GM19463 (cell line): Measurements from ENCODE around the gene JAG2.

Source experiments
- ATAC-seq: cut with Tn5 transposase; IDR thresholded peaks from one replicate; pipeline ENCODE4 v1.9.1; 2021; ENCODE audit warnings: mild to moderate bottlenecking, moderate library complexity; ENCODE audit not compliant: unreplicated experiment

The JAG2 gene

DNA sequence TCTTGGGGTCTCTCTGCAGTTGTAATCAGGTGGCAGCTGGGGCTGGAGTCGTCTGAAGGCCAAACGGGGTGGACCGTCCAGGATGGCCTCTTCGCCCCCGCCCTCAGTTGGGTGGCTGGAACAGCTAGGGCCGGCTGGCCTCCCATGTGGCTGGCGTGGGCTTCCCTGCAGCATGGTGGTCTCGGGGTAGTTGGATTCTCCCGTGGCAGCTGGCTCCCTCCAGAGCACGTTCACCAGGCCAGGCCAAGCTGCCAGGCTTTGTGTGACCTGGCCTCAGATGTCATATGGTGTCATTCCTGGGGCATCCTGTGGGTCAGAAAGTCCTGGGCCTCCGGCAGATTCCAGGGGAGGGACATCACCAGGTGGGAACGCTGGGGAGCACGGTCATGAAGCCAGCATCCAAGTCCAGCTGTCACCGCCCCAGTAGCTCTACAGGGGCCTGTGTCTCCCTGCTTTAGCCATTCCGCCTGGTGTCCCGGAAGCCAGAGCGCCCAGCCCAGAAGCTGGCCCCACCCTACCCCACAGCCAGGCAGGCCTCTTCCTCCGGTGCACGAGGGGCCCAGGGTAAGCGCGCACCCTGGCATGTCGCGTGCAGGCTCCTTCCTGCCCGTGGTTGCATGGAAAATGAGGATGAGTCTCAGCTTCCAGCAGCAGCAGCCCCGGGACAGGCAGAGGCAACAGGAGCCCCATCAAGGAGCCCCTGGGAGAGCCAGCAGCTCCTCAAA, 13.9 kb upstream of the JAG2 start:
- ATAC-seq: no peak

DNA sequence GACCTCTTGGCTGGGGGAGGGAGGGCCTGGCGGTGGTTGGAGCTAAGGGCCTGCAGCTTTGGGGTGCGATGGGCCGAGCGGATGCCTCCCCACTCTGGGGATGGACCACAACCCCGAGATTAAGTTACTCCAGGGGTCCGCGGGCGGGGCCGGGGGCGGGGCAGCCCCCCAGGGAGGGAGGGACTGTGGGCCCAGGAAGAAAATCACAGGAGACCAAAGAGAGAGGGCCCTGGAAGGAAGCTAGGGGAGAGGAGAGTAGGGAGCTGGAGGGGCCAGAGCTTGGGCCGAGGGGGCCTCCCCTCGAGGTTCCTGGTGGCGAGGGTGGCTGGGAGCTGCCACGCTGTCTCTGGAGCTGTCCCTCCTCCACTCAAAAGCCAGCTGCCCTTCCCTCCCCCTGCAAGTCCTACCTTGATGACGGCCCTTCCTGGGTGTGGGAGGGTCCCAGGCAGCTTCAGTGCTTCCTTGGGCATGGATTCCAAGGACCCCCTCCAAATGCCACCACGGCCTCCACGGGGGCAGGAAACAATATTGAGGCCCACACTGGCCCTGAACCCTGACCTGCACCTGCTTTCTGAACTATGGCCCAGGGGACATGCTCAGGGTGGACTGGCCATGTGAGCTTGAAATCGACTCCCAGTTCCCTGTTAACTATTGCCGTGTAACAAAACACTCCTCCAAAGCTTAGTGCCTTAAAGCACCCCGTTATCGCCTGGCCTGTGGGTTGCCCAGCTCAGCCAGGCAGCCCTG, 13.1 kb upstream of the JAG2 start:
- ATAC-seq: no peak

DNA sequence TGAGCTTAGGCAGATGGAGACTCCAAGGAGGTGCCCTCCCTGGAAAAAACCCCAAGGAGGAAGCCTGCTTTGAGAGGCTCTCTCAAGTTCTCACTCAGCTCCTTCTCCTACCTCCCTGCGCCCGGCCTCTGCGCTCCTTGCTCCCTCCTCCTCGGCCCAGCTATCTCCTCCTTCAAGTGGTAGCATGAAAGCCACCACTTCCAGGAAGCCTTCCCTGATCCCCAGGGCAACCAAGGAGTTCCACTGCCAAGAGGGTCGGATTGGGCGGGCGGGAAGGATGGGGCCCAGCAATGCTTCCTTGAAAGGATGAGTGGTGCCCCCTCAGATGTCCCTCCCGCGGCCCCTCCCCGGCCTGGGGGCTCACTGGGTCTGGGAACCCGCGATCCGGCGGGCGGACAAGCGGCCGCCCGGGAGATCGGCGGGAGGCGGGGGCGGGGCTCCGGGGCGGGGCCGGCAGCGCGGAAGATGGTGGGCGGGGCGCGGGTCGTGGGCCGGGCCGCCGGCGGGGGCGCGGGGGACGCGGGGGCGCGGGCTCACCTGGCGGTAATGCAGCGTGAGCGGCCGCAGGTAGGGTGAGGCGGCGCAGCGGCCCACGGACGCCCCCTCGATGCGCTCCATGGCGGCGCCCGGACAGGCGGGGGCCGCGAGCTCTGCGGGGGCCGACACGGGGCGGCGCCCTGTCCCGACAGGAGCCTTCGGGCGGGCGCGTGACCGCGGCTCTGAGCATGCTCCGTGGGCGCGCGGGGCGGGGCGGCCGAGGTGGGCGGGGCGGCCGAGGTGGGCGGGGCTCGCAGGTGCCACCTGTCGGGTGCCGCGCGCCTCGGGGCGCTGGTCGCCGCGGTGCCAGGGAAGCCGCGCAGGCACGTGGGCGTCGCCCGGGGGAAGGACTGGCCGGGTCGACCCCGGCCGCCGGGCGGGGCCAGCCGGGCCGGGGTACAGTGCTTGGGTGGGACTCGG, 12.3 kb upstream of the JAG2 start, which contains the start of gene NUDT14:
TSS of gene NUDT14 (minus strand) at position 721 of the 957 bp plus-strand sequence. CDS start at position 618, 103 bp downstream.
- ATAC-seq: no peak

DNA sequence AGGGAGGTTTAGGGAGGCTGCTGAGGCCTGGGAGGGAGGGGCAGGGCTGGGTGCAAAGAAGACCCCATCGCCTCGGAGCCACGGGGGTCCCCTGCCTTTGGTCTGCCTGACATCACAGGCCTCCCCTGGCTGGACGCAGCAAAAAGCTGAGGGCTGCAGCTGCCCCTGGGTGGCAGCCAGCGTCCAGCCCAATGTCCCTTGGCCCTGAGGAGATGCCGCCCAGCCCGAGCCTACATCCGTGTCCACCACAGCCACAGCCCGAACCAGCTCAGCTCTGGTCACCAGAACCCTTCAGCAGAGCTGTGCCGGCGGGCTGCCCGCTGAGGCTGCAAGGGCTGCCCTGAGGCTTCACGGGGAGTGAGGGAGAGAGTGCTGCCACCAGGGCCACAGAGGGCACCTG, 10.6 kb upstream of the JAG2 start:
- ATAC-seq: no peak

DNA sequence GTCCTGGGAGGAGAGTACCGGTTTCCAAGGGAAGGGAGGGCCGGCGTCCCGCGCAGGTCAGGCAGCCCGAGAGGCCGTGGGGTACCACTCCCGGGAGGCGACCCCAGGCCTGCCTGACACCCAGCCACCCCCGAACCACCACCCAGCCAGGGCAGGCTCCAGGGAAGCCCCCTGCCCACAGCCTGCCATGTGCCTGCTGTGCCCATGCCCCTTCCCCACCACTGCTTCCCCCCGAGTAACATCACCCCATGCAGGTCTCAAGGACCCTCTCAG, 10.2 kb upstream of the JAG2 start:
- no peak for ATAC-seq

DNA sequence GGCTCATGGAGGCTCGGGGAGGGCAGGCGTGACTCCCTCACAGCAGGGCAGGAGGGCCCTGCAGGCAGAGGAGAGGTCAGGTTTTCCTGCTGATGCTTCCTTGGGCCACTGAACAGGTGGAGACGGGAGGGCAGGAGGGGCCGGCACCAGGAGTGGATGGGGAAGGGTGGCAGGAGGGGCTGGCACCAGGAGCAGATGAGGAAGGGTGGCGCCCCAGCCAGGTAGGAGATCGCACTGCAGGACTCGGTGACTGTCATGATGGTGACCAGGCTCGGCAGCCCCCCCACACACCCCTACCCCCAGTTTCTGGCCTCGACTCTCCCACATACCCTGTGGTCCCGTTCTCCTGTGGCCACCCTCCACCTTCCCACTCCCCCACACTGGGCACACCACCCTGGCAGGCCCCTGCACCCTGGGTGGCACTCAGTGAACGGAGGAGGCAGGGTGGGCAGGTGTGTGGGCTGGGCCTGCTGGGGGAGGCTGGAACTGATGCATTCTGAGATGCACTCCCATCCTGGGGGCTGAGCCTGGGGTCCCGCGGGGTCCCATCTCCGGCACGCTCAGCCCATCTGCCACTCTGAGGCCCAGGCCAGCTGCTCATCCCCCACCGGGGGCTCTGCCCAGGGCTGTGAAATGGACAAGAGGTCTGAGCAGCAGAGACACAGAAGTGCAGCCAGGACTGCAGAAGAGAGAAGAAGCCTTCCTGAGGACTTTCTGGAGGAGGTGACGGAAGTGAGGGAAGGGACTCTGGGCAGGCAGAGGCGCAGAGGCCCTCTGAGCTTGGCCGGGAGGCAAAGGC, 9.7 kb upstream of the JAG2 start:
- no peak for ATAC-seq

DNA sequence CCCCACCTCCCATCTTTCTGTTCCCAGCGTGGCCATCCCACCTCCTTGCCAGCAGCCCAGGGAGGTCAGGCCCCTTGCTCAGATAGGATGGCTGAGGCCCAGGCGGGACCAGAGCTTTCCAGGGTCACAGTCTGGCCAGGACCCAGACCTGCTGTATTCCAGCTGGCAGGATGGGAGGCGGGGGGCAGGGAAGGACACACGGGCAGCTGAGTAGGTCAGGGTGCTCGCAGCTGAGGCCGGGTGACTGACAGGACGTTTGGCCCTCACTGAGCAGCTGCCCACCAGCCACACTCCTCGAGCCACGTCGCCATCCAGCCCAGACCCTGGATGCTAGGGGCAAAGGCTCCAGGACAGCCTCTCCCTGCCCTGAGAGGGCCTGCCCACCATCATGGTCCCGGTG, 8.5 kb upstream of the JAG2 start:
- ATAC-seq: no peak

DNA sequence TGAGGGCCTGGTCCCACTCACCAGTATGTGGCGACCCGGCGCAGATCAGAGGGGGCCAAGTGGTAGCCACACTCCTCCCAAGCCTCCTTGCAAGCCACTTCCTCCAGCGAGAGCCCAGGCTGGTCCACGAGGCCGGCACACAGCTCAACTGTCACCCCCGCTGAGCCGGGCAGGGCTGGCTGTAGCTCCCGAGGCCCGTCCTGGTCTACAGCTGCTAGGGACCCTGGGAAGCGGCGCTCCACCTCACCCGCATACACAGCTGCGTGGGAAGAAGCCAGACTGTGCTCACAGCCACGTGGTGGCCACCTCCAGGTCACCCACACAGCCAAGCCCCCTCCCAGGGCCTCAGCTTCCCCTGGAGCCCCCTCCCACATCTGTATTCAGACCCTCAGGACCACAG, 7.9 kb upstream of the JAG2 start:
- no peak for ATAC-seq

DNA sequence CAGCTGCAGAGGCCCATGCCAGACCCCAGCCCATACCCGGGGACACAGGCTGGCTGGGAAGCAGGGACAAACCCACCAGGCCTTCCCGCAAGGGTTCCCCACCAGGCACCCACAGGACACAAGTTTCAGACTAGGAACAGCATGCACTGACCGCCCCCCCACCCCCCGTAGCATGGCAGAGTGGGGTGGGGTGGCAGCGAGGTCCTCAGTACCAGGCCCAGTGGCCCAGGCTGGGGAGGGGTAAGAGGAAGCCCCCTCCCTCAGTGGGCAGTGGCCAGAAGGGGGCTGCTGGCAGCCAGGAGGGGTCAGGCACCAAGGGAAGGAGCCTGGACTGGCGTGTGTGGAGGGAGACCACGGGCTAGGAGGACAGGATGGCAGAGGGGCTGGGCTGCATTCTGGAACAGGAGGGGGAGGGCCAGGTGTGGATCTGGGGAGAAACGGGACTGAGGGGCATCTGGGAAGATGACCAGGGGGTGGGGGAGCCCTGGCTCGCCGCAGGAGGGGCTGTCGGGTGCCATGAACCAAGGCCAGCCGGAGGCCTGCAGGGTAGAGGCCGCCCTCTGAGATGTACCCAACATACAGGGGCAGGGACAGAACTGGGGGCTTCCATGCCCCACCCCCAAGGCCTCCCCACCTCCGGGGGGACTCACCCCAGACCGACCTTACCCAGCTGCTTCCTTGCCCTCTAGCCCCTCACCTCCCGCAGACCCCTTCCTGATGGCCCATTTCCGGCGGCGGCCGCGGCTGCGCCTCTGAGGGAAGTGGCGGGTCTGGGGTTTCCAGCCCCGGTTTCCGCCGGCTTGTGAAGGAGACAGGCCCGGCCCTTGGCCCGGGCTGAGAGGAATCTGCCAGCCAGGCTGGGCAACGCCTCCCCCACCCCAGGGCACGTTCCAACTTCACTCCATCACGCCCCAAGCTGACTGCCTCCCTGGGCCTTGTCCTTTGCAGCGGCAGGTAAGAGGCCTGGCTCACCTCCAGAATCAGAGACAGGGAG, 5.6 kb upstream of the JAG2 start:
- no peak for ATAC-seq

DNA sequence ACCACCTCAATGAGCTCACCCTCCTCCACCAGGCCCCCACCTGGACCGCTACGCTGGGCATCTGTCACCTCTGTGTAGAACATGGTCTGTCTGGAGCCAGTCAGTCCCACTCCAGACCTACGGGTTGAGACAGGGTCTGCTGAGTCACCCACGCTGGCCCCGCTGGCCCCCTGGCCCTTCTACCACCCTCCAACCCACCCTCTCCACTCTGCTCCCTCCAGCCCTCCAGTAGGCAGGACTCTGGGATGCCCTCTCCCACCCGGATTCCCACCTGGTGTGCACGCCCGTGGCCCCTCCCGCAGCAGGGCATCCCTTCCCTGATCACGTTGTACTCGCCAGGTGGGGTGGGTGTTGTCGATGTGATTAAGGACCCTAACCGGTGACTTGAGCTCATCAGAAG, 4.6 kb upstream of the JAG2 start:
- ATAC-seq: no peak

DNA sequence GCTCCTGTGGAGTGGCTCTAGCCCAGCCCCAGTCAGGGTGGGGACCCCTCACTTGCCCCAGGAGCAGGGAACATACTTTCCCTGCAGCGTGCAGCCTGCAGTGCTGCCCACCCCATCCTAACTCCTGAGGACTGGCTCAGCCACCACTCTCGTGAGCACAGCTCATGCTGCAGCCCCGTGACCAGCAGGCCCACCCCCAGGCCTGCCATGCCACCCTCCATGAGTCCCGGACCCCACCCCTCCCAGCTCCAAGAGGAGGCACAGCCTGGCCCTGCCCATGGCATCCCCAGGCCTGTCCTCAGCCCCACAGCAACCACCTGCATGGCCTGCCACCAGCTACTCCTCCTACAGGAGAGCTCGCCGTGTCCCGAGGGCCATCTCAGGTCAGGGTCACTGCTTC, 3.9 kb upstream of the JAG2 start:
- no peak for ATAC-seq

DNA sequence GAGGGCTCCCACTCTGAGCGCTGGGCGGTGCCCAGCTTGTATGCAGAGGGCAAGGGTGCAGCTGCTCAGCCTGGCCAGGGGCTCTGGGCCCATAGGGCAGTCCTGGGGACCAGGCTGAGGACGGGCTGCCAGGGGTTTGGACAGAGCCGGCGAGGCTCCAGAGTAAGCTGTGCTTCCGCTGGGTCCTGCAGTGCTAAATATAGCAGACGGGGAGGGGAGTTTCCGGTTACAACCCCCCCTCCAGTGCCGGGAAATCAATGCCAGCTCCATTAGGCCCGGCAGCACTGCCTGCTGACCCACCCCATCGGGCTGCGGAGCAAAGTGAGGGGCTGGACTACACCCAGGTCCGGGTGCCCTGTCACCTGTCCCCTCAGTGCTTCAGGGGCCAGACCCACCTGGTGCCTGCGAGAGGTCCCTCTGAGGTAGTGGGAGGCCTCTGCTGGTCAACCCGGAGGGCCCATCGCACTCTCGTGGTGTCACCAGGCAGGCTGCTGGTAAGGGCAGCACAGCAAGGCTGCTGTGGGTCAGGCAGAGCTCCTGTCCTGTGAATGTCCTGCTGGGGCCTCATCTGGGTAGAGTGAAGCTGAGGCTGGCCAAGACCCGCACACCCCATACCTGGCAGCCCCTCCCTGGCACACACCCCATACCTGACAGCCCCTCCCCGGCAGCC, 2.6 kb upstream of the JAG2 start:
- no peak for ATAC-seq

DNA sequence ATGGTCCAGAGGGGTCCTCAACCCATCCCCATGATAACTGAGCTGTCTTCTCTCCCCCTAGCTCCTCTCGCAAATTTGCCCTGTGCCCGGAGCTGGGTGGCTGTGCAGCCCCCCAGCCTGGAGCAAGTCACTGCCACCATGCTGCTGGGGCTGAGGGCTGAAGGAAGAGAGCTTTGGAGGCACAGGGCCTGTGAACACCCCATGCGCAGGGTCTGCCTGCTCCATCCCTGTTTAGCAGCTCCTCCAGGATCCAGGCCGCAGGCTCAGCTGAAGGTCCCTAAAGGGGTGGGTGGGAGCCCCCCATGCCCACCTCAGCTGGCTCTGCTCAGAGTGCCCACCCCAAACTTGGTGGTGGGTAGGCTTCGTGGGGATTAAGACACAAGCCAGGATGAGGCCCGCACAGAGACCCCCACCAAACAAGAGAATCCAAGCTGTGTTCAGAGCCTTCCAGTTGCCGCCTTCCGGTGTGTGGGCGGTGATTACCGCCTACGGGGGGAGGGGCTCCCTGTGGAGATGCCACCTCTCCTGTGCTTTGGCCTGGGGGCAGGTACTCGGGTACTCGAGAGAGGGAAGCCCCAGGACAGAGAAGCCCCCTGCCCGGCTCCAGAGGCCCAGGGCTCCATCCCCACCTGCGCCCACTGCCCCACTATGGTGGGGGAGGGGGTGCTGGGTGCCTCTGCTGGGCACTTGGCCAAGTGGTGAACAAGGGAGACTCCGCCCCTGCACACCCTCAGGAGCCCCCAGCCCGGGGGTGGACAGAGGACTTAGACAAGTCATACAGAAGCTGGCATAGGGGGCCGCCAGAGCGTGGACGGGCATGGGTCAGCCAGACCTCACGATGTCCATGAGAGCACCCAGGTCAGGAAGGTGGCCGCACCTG, 1.4 kb upstream of the JAG2 start:
- ATAC-seq: no peak

DNA sequence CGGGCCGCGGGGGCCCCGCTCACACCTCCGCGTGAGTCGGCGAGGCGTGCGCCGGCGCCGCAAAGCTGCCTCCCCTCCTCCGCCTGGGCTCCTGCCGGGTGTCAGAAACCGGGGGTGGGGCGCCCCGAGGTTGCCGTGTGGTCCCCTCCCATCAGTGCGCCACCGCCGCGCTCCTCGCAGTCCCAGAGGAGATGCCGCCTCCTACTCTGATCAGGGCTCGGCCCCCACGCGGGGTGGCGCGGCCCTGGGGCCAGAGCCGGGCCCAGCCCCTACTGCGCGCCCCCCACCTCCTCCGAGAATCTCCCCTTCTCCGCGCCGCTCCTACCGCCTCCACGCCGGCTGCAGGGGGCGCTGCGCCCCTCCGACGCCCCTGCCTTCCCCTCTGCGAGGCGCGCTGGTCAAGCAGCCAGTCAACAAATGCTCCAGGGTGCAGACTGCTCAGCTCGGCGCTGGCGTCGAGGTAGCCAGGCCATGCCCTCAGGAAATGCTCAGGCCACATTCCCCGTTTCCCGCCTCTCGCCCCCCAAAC, 467 bp upstream of the JAG2 start:
- no peak for ATAC-seq

DNA sequence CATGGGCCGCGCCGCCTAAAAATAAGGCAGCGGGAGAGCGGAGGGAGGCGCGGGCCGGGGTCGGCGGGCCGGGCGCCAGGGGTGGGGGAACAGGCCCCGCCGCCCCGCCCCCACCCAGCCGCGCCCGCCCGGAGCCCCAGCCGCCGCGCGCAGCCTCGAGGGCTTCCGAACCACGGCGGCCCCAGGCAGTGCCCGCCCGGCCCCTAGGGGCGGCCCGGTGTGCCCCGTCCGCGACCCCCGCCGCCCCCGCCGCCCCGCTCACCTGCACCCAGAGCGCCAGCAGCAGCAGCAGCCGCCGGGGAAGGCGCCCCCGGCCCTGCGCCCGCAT, 519 bp downstream of the JAG2 start:
- no peak for ATAC-seq

DNA sequence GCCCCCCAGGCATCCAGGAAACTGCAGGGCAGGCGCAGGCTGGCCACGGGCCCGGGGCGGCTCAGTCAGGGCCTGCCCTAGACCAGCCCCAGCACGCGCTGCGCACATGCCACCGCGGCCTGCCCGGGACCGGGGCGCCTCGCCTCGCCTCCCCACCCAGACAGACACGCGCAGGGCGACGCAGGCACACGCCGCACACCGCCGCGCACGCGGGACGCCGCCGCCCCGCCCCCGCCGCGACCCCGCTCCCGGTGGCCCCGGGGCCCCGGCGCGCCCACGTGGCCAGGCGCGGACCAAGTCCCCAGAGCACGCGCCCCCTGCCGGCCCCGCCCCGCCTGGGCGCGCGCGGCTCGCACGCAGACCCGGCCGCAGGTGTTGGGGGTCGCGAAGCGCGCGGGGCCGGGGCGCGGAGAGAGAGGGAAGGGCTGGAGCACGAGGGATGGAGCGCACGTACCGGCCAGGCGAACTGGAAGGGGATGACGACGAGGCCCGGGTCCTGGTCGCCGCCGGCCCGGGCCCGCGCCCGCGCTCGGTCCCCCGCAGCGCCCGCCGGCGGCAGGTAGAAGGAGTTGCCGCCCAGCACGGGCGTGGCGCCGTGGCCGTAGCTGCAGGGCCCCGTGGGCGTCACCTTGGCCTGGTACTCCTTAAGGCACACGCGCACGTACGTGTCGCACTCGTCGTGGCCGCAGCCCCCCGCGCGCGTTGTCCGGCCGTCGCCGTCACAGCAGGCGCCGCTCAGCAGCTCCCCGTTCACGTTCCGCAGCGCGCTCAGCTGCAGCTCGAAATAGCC, 1.1 kb downstream of the JAG2 start:
- ATAC-seq: no peak

DNA sequence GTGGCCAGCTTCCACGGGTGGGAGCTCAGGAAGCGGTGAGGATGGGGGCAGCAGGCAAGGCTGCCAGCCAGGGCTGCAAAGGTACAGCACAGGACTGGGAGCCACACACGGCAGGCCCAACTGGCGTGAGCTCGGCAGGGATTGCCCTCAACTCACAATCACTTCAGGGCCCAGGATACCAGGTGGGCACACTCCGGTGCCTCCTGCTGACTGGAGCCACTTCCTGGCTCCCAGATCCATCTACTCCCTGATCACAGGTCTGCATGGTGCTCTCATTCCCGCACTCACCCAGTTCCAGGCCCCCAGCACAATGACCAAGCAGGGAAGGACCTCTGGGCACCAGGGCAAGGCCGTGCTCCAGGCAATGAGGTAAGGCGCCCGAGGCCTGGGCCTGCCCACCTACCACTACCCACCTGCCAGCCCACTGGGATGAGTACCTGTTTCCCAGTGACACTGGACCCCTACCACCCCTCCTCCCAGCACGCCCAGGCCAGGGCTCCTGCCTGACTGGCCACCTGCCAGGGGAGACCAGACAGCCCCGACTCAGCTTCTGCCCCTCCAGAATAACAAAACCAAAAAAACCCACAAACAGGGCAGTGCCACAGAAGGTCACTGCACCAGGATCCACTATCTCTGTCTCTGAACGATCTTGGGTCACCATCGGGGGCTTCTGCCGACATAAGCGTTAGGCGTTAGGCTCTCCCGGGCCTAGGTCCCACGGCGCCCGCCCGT, 1.8 kb downstream of the JAG2 start:
- ATAC-seq: no peak
